Ovary (tissue), 9 donors: ENCODE measurements around the gene ZNF100. TPM values are rescaled to one million over a fixed set of nuclear protein-coding genes. Genes with fewer than 3 reads are reported as not detected.
"Not testable (repeated sequence)": the region's sequence is repeated elsewhere in the genome, so short reads cannot be mapped to it uniquely, and the experiment has no call there.

Experiments used
- DNase-seq, 5 donors: peaks; one replicate each; pipeline ENCODE4 v3.0.0-alpha.2; 2019 to 2020
- H3K27ac ChIP-seq, 2 donors: fragments of 200-600 bp; one replicate each; pipeline versions ENCODE4 v1.5.1 to v1.8.0; 2019 to 2022
- H3K27me3 ChIP-seq: fragments of 200-600 bp; one replicate; pipeline ENCODE4 v1.8.0; 2022
- H3K36me3 ChIP-seq: fragments of 200-600 bp; sonication (generic); one replicate; pipeline ENCODE4 v1.5.1; 2019
- H3K4me1 ChIP-seq: one replicate; pipeline ENCODE4 v1.8.1; 2013; ENCODE audit warnings: mild to moderate bottlenecking, moderate library complexity; ENCODE audit not compliant: insufficient read depth
- H3K4me3 ChIP-seq: fragments of 200-600 bp; sonication (generic); one replicate; pipeline ENCODE4 v1.5.1; 2017
- H3K9me3 ChIP-seq, 2 donors: fragments of 200-600 bp in 1 of 2; sonication (generic) in 1 of 2; one replicate each; pipeline versions ENCODE4 v1.5.1 to v1.8.1; 2013 to 2019; ENCODE audit warnings: mild to moderate bottlenecking in 1 of 2, moderate library complexity in 1 of 2
- CTCF ChIP-seq, 3 donors: fragments of 450-650 bp in 2 of 3; fragments of 200-600 bp in 1 of 3; IDR thresholded peaks; one replicate each; pipeline versions ENCODE4 v1.5.1 to v1.8.0; 2016 to 2022; ENCODE audit warnings: antibody characterized with exemption in 3 of 3, mild to moderate bottlenecking in 1 of 3
- EP300 ChIP-seq: sonication (generic); formaldehyde crosslinking; IDR thresholded peaks from one replicate; pipeline ENCODE4 v1.6.1; 2017; ENCODE audit warnings: antibody characterized with exemption
- POLR2A ChIP-seq: fragments of 450-650 bp; IDR thresholded peaks from one replicate; pipeline ENCODE4 v1.6.1; 2017; ENCODE audit warnings: antibody characterized with exemption, mild to moderate bottlenecking, moderate library complexity
- WGBS, 3 donors: extraction: QIAGEN DNeasy Blood & Tissue Kit in 1 of 3; methylation state at CpG; one replicate each; pipeline versions ENCODE4 v1.1.5 to v1.1.7; 2013 to 2017; 5-methylcytosine and 5-hydroxymethylcytosine counted together
- intact Hi-C, 4 donors: fragments of 100-400 bp; cut with DNase I; formaldehyde crosslinking; loops; one replicate each; pipeline versions ENCODE4 v1.11.0 to v1.15.1; 2022 to 2023
- polyA plus RNA-seq, 2 donors: library from polyadenylated mRNA; stranded (reverse); fragments of 200-250 nt in 1 of 2; fragments of 350-450 nt in 1 of 2; fragmentation: Illumina TruSeq in 1 of 2; extraction: RNeasy Lipid Tissue Mini Kit (QIAGEN cat#74804) in 1 of 2; gene quantifications; one replicate each; pipeline ENCODE4 v1.2.3, GENCODE V29; 2013 to 2014
- total RNA-seq, 7 donors: library from RNA; depleted of rRNA in 2 of 7; stranded (reverse); fragments of >200 nt in 2 of 7; fragmentation: NEBNext Ultra II Directional in 3 of 7; extraction: Animal tissue kit (Norgen Biotek cat#: 25700) in 3 of 7; gene quantifications; one replicate each; pipeline versions ENCODE4 v1.1.0 to v1.2.4, GENCODE V29; 2016 to 2023
- donor health status: DM: no; HTN: no; CAD: no; lungs with moderate emphysema.
- donor health status: DM: no; HTN: no; CAD: no.
- donor health status: Bipolar disorder and iron deficiency.
- donor health status: DM: yes; HTN: yes; CAD: no.
- donor health status: DM: no; HTN: no; CAD: no.
- donor health status: DM: yes; HTN: yes; CAD: no.

ZNF100 gene
- total and polyA plus RNA-seq, 9 donors: 2.8 to 23.6 (median 16.6) TPM

GRCh38 chr19:21786936-21787335 is 19.6 kb upstream of the ZNF100 start:
- intact Hi-C loops: no loop called here
- WGBS, 3 donors: 94 to 97% (median 97%) methylated on average over 3 of the region's 3 CpGs
- Histone ChIP-seq H3K9me3 (no peaks in the 10 kb centered on the region), H3K4me3 (no peak overlapping the region), H3K4me1 (no peaks in the 10 kb centered on the region), H3K36me3 (no peaks in the 10 kb centered on the region), H3K27me3 (no peaks in the 10 kb centered on the region), H3K27ac (no peak overlapping the region)
- DNase-seq: no peak
- no peak for TF ChIP-seq POLR2A
- no peak for TF ChIP-seq CTCF (IDR thresholded peaks at IDR 0.05)
- TF ChIP-seq EP300: no peak

DNA sequence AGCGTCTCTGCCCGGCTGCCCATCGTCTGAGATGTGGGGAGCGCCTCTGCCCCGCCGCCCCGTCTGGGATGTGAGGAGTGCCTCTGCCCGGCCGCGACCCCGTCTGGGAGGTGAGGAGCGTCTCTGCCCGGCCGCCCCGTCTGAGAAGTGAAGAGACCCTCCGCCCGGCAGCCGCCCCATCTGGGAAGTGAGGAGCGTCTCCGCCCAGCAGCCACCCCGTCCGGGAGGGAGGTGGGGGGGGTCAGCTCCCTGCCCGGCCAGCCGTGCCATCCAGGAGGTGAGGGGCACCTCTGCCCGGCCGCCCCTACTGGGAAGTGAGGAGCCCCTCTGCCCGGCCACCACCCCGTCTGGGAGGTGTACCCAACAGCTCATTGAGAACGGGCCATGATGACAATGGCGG is 8.4 kb upstream of the ZNF100 start:
- intact Hi-C loops, H3K27ac ChIP-seq, H3K4me1 ChIP-seq, H3K9me3 ChIP-seq, DNase-seq, H3K36me3 ChIP-seq, H3K4me3 ChIP-seq, H3K27me3 ChIP-seq: not testable (repeated sequence)
- WGBS, 3 donors: 88 to 96% (median 96%) methylated on average over 12 to 21 of the region's 30 CpGs

- intact Hi-C loops, H3K4me1 ChIP-seq, H3K36me3 ChIP-seq, H3K9me3 ChIP-seq, H3K27me3 ChIP-seq: not testable (repeated sequence)
- DNase-seq: peak in 2 of 5 donors; percentile 21 to 35
- WGBS, 3 donors: 0 to 1% (median 1%) methylated on average over 19 of the region's 19 CpGs
- Histone ChIP-seq H3K4me3 (peak overlapping the region; percentile 73), H3K27ac (peak overlapping the region in 1 of 2 donors; percentile 85)
These were observed 694 bp downstream of the ZNF100 start for GRCh38 chr19:21766705-21767064.

GRCh38 chr19:21765151-21765550 is 2.2 kb downstream of the ZNF100 start:
- Histone ChIP-seq H3K4me3 (no peak overlapping the region), H3K36me3 (no peaks in the 10 kb centered on the region), H3K4me1 (no peaks in the 10 kb centered on the region), H3K27me3 (no peaks in the 10 kb centered on the region), H3K9me3 (no peaks in the 10 kb centered on the region), H3K27ac (no peak overlapping the region)
- no peak for DNase-seq
- intact Hi-C loops: no loop called here
- TF ChIP-seq POLR2A (no peak), CTCF (IDR thresholded peaks at IDR 0.05) (no peak), EP300 (no peak)

DNA sequence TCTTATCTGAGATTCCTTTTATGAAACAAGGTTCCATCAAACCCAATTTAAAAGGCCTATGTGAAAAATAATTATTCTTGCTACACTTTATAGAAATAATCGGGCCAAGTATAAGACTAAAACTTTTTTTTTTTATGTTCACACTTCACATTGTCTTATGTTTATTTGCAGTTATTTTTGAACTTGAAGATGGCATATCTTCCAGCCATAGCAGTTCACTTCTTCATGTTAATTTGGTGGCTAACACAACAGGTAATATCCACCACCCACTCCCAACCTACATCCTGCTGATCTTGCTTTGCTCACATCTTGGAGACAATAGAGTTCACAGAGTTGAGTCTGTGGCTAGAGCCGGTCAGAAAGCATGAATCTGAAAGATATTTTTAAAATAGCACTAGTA is 5.8 kb downstream of the ZNF100 start:
- not testable (repeated sequence) for DNase-seq, H3K4me1 ChIP-seq, H3K27ac ChIP-seq, H3K9me3 ChIP-seq, H3K27me3 ChIP-seq, H3K36me3 ChIP-seq, H3K4me3 ChIP-seq
- WGBS, 3 donors: 48 to 75% (median 50%) methylated on average over 2 of the region's 2 CpGs
- intact Hi-C loops: loop anchor here in 1 of 4 donors (5.0 kb wide), 1 partner anchor 1506 kb away; no protein-coding TSS in a partner anchor

- no peaks in the 10 kb centered on the region for H3K27me3 ChIP-seq
- H3K36me3 ChIP-seq: no peaks in the 10 kb centered on the region
- WGBS, 3 donors: 81 to 90% (median 85%) methylated on average over 3 of the region's 3 CpGs
These were observed 9.1 kb downstream of the ZNF100 start for GRCh38 chr19:21758296-21758695.

GRCh38 chr19:21755555-21755954 is 11.8 kb downstream of the ZNF100 start:
- H3K4me1 ChIP-seq, H3K36me3 ChIP-seq: not testable (repeated sequence)
- intact Hi-C loops: loop anchor here in 1 of 4 donors (10.0 kb wide), 1 partner anchor 419 kb away; no protein-coding TSS in a partner anchor

More at GRCh38 chr19:21758296-21758695, 9.1 kb downstream of the ZNF100 start:
- H3K27ac ChIP-seq: no peak overlapping the region
- H3K4me1 ChIP-seq: no peaks in the 10 kb centered on the region
- TF ChIP-seq CTCF (IDR thresholded peaks at IDR 0.05) (no peak), POLR2A (no peak), EP300 (no peak)
- DNase-seq: no peak
- no peak overlapping the region for H3K4me3 ChIP-seq
- intact Hi-C loops: loop anchor here in 1 of 4 donors (10.0 kb wide), 1 partner anchor 417 kb away; no protein-coding TSS in a partner anchor
- no peaks in the 10 kb centered on the region for H3K9me3 ChIP-seq

More at GRCh38 chr19:21755555-21755954, 11.8 kb downstream of the ZNF100 start:
- not testable (repeated sequence) for DNase-seq, H3K27ac ChIP-seq, H3K27me3 ChIP-seq, H3K9me3 ChIP-seq, H3K4me3 ChIP-seq
